Measurements from ENCODE around the gene SRD5A3. TPM values are rescaled to one million over a fixed set of nuclear protein-coding genes. Genes with fewer than 3 reads are reported as not detected.

The SRD5A3 gene
- total RNA-seq, 2 experiments from 2014 or later: 12.9 to 15.9 TPM

DNA sequence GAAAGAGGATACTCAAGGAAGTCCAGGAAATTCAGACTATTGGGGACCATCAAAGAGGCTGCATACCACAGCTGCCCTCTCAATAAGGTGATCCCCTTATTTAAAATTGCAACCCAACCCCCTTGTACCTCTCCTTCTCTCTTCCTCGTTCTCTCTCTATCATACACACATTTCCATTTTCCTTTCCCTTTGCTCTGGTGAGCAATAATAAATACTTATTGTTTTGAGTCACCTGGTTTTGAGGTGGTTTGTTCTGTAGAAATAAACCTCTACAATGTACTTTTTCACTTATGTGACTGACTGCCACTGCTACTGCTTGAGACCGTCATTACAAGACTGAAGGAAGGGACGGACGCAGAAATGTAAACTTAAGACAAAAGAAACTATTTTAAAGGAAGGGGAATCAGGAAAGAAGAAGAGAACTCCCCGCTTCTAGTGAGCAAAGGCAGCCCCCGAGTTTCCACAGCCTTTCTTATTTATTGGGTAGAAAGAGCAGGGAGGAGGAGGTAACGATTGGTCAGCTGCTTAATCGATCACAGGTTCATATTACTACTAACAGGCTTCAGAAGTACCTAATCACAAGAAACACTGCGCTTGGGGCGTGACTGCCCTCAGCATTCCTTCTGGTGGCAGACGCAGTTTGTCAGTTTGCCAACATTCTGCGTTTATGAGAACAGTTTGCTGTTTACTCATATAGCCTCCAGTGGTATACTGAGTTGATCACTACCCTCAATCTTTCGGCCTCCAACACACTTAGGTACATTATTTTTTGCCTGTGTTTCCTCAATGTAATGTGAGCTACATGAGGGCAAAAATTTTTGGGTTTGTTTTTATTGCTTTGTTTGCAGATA is 32.8 kb downstream of the SRD5A3 start:
- Mint-ChIP-seq H3K4me1 (ENCODE audit: low read depth) (peaks cover 1% of the 10 kb centered on the region), H3K4me3 (no peak overlapping the region), H3K27me3 (no peaks in the 10 kb centered on the region), H3K36me3 (ENCODE audit: low read depth) (no peaks in the 10 kb centered on the region), H3K27ac (no peak overlapping the region), H3K9me3 (no peaks in the 10 kb centered on the region)
- CTCF ChIA-PET: interaction anchor here (0.9 to 1.0 kb wide), 2 partner anchors 11 to 32 kb away, joined by 4 read pairs; no protein-coding TSS in a partner anchor
- POLR2A ChIA-PET: no interaction called here
- ATAC-seq (no peak), DNase-seq (no peak)
- intact Hi-C loops (cut with micrococcal nuclease): no loop called here
- TF ChIP-seq, protein P1, sequence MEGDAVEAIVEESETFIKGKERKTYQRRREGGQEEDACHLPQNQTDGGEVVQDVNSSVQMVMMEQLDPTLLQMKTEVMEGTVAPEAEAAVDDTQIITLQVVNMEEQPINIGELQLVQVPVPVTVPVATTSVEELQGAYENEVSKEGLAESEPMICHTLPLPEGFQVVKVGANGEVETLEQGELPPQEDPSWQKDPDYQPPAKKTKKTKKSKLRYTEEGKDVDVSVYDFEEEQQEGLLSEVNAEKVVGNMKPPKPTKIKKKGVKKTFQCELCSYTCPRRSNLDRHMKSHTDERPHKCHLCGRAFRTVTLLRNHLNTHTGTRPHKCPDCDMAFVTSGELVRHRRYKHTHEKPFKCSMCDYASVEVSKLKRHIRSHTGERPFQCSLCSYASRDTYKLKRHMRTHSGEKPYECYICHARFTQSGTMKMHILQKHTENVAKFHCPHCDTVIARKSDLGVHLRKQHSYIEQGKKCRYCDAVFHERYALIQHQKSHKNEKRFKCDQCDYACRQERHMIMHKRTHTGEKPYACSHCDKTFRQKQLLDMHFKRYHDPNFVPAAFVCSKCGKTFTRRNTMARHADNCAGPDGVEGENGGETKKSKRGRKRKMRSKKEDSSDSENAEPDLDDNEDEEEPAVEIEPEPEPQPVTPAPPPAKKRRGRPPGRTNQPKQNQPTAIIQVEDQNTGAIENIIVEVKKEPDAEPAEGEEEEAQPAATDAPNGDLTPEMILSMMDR (IDR thresholded peaks at IDR 0.05): no peak

- Mint-ChIP-seq H3K4me3 (no peak overlapping the region), H3K27ac (no peak overlapping the region), H3K4me1 (ENCODE audit: low read depth) (peaks cover 7% of the 10 kb centered on the region), H3K9me3 (no peaks in the 10 kb centered on the region), H3K27me3 (no peaks in the 10 kb centered on the region), H3K36me3 (ENCODE audit: low read depth) (no peaks in the 10 kb centered on the region)
- POLR2A ChIA-PET: no interaction called here
- intact Hi-C loops (cut with micrococcal nuclease): no loop called here
- DNase-seq: no peak
- CTCF ChIA-PET: no interaction called here
- TF ChIP-seq, protein P1 (IDR thresholded peaks at IDR 0.05): no peak
- ATAC-seq: no peak
These were observed 34.5 kb downstream of the SRD5A3 start for GRCh38 chr4:55380576-55380975.

DNA sequence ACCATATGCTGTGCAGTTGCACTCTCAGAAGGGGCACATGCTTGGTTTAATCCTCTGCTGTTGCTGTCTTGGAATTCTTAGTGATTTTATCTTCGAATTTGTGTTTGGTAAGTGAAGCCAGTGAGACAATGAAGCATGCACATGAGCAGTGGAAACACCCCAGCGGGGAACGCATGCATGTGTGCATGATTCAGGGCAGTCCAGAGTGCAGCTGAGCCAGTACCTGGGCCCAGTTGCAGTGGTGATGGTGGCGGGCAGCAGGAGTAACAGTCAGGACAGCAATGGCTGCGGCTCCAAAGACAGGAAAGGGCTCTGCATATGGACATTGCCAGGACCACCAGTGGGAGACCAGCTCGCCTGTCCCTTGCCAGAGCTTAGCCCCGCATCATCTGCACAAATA is 35.5 kb downstream of the SRD5A3 start:
- CTCF ChIA-PET: no interaction called here
- H3K4me1 Mint-ChIP-seq (ENCODE audit: low read depth): peaks cover 13% of the 10 kb centered on the region
- no peak for ATAC-seq

GRCh38 chr4:55382488-55383003 is 36.5 kb downstream of the SRD5A3 start:
- H3K4me1 Mint-ChIP-seq (ENCODE audit: low read depth): peaks cover 21% of the 10 kb centered on the region
- H3K27me3 Mint-ChIP-seq: no peaks in the 10 kb centered on the region
- H3K36me3 Mint-ChIP-seq (ENCODE audit: low read depth): no peaks in the 10 kb centered on the region
- POLR2A ChIA-PET: no interaction called here
- no peak overlapping the region for H3K27ac Mint-ChIP-seq
- CTCF ChIA-PET: no interaction called here
- H3K4me3 Mint-ChIP-seq: no peak overlapping the region
- TF ChIP-seq, protein P1 (IDR thresholded peaks at IDR 0.05): no peak
- intact Hi-C loops (cut with micrococcal nuclease): no loop called here
- no peak for ATAC-seq
- DNase-seq: no peak
- H3K9me3 Mint-ChIP-seq: no peaks in the 10 kb centered on the region

More for the DNA sequence above, 35.5 kb downstream of the SRD5A3 start:
- H3K9me3 Mint-ChIP-seq: no peaks in the 10 kb centered on the region
- no peaks in the 10 kb centered on the region for H3K27me3 Mint-ChIP-seq
- H3K27ac Mint-ChIP-seq: no peak overlapping the region
- H3K4me3 Mint-ChIP-seq: no peak overlapping the region
- no peaks in the 10 kb centered on the region for H3K36me3 Mint-ChIP-seq (ENCODE audit: low read depth)
- TF ChIP-seq, protein P1 (IDR thresholded peaks at IDR 0.05): no peak
- intact Hi-C loops (cut with micrococcal nuclease): no loop called here
- no peak for DNase-seq
- POLR2A ChIA-PET: no interaction called here

GRCh38 chr4:55385201-55385649 is 39.2 kb downstream of the SRD5A3 start:
- TF ChIP-seq, protein P1 (IDR thresholded peaks at IDR 0.05): no peak
- Mint-ChIP-seq H3K4me3 (no peak overlapping the region), H3K27ac (no peak overlapping the region), H3K36me3 (ENCODE audit: low read depth) (no peaks in the 10 kb centered on the region), H3K27me3 (peaks cover 2% of the 10 kb centered on the region), H3K9me3 (no peaks in the 10 kb centered on the region), H3K4me1 (ENCODE audit: low read depth) (peaks cover 26% of the 10 kb centered on the region)
- ATAC-seq: peak; percentile 64
- ChIA-PET CTCF (interaction anchor here (1.0 to 1.1 kb wide), 2 partner anchors 10 to 72 kb away, joined by 3 read pairs; partner anchors contain the start of gene TMEM165), POLR2A (interaction anchor here (1.2 kb wide), 1 partner anchor 30 kb away, joined by 3 read pairs; no protein-coding TSS in a partner anchor)
- DNase-seq: no peak
- intact Hi-C loops (cut with micrococcal nuclease): no loop called here
